GM19025 (cell line): ENCODE results near the gene FBXW11.
"Not testable (repeated sequence)": the region's sequence is repeated elsewhere in the genome, so short reads cannot be mapped to it uniquely, and the experiment has no call there.

Source experiments
- ATAC-seq: cut with Tn5 transposase; IDR thresholded peaks from one replicate; pipeline ENCODE4 v1.9.1; 2021; ENCODE audit warnings: mild to moderate bottlenecking, low read depth, moderate library complexity; ENCODE audit not compliant: unreplicated experiment

Gene FBXW11

GRCh38 chr5:171956314-171956713 is 50.1 kb downstream of the FBXW11 start:
- ATAC-seq: no peak

- no peak for ATAC-seq
Measured at GRCh38 chr5:171955761-171956160, 50.7 kb downstream of the FBXW11 start.

- ATAC-seq: no peak
Measured at GRCh38 chr5:171954721-171955120, 51.7 kb downstream of the FBXW11 start.

GRCh38 chr5:171953860-171954701 is 52.4 kb downstream of the FBXW11 start:
- no peak for ATAC-seq

- no peak for ATAC-seq
Measured at GRCh38 chr5:171952021-171952420, 54.4 kb downstream of the FBXW11 start.

- no peak for ATAC-seq
Measured at GRCh38 chr5:171951218-171951617, 55.2 kb downstream of the FBXW11 start.

GRCh38 chr5:171946000-171946781 is 60.2 kb downstream of the FBXW11 start:
- ATAC-seq: no peak

- ATAC-seq: no peak
Measured at GRCh38 chr5:171945476-171945875, 61.0 kb downstream of the FBXW11 start.

- ATAC-seq: no peak
Measured at GRCh38 chr5:171945066-171945465, 61.4 kb downstream of the FBXW11 start.

GRCh38 chr5:171942112-171942516 is 64.3 kb downstream of the FBXW11 start:
- ATAC-seq: peak; percentile 39

GRCh38 chr5:171941675-171942074 is 64.8 kb downstream of the FBXW11 start:
- not testable (repeated sequence) for ATAC-seq

- ATAC-seq: not testable (repeated sequence)
Measured at GRCh38 chr5:171941275-171941674, 65.2 kb downstream of the FBXW11 start.

GRCh38 chr5:171939951-171940350 is 66.5 kb downstream of the FBXW11 start:
- no peak for ATAC-seq

- ATAC-seq: no peak
Measured at GRCh38 chr5:171938358-171938757, 68.1 kb downstream of the FBXW11 start.

- no peak for ATAC-seq
Measured at GRCh38 chr5:171937351-171937750, 69.1 kb downstream of the FBXW11 start.

GRCh38 chr5:171934586-171934985 is 71.9 kb downstream of the FBXW11 start:
- no peak for ATAC-seq

GRCh38 chr5:171931163-171931562 is 75.3 kb downstream of the FBXW11 start:
- no peak for ATAC-seq

GRCh38 chr5:171927345-171927941 is 79.0 kb downstream of the FBXW11 start:
- no peak for ATAC-seq

GRCh38 chr5:171926311-171926710 is 80.1 kb downstream of the FBXW11 start:
- ATAC-seq: peak; percentile 49

GRCh38 chr5:171924493-171925122 is 81.8 kb downstream of the FBXW11 start:
- no peak for ATAC-seq
